ENCODE data around the gene ING3. TPM values are rescaled to one million over a fixed set of nuclear protein-coding genes. Genes with fewer than 3 reads are reported as not detected.
"Not testable (repeated sequence)": the region's sequence is repeated elsewhere in the genome, so short reads cannot be mapped to it uniquely, and the experiment has no call there.

Gene ING3
- total RNA-seq, 4 donors from 2014 or later: 1.5 to 23.6 (median 16.2) TPM

- Histone ChIP-seq H3K36me3 (no peaks in the 10 kb centered on the region), H3K27me3 (no peaks in the 10 kb centered on the region), H3K4me3 (no peak overlapping the region), H3K27ac (no peak overlapping the region), H3K4me1 (no peaks in the 10 kb centered on the region), H3K9me3 (no peaks in the 10 kb centered on the region)
- DNase-seq: no peak
- TF ChIP-seq POLR2AphosphoS5 (IDR thresholded peaks at IDR 0.05): no peak
- TF ChIP-seq CTCF (IDR thresholded peaks at IDR 0.05): no peak
- no peak for TF ChIP-seq POLR2A (IDR thresholded peaks at IDR 0.05)
- TF ChIP-seq EP300 (IDR thresholded peaks at IDR 0.05; ENCODE audit: low read depth): no peak
- in situ Hi-C loops (cut with MboI; ENCODE audit: low pct_ligation_motif_present in 1 of 4, low pct_unique_long_range_greater_than_20kb in 1 of 4, low sequenced_read_pairs in 3 of 4) (loop anchor here in 2 of 4 donors (10.0 to 25.0 kb wide), 2 partner anchors 93 to 105 kb away; no protein-coding TSS in a partner anchor), intact Hi-C loops (cut with DNase I; ENCODE audit: low total_unique reads) (no loop called here)
- WGBS, 2 donors (ENCODE audit: low coverage in 1 of 2): 75 to 78% methylated on average over 2 to 4 of the region's 4 CpGs
Measured at GRCh38 chr7:120981888-120982615, 31.5 kb downstream of the ING3 start.

- 91 to 94% methylated on average over 4 to 5 of the region's 8 CpGs for WGBS, 2 donors (ENCODE audit: low coverage in 1 of 2)
- H3K27me3 ChIP-seq; H3K9me3 ChIP-seq; intact Hi-C loops (cut with DNase I; ENCODE audit: low total_unique reads); DNase-seq; H3K27ac ChIP-seq; H3K4me3 ChIP-seq; H3K36me3 ChIP-seq: not testable (repeated sequence)
- in situ Hi-C loops (cut with MboI; ENCODE audit: low pct_ligation_motif_present in 1 of 4, low pct_unique_long_range_greater_than_20kb in 1 of 4, low sequenced_read_pairs in 3 of 4): loop anchor here in 2 of 4 donors (10.0 to 25.0 kb wide), 2 partner anchors 91 to 104 kb away; no protein-coding TSS in a partner anchor
- peaks cover 0 to 12% (median 4%) of the 10 kb centered on the region in 4 donors for H3K4me1 ChIP-seq
Measured at GRCh38 chr7:120983592-120983991, 33.0 kb downstream of the ING3 start.

- H3K4me1 ChIP-seq: peaks cover 0 to 16% (median 4%) of the 10 kb centered on the region in 4 donors
- no peaks in the 10 kb centered on the region for H3K9me3 ChIP-seq
- no peak overlapping the region for H3K27ac ChIP-seq
- intact Hi-C loops (cut with DNase I; ENCODE audit: low total_unique reads) (no loop called here), in situ Hi-C loops (cut with MboI; ENCODE audit: low pct_ligation_motif_present in 1 of 4, low pct_unique_long_range_greater_than_20kb in 1 of 4, low sequenced_read_pairs in 3 of 4) (loop anchor here in 2 of 4 donors (10.0 to 25.0 kb wide), 2 partner anchors 90 to 103 kb away; no protein-coding TSS in a partner anchor)
- H3K36me3 ChIP-seq: no peaks in the 10 kb centered on the region
- H3K27me3 ChIP-seq: no peaks in the 10 kb centered on the region
- DNase-seq: no peak
- TF ChIP-seq EP300 (IDR thresholded peaks at IDR 0.05; ENCODE audit: low read depth) (no peak), CTCF (IDR thresholded peaks at IDR 0.05) (no peak), POLR2AphosphoS5 (IDR thresholded peaks at IDR 0.05) (no peak), POLR2A (IDR thresholded peaks at IDR 0.05) (no peak)
- WGBS, 2 donors (ENCODE audit: low coverage in 1 of 2): 95 to 96% methylated on average over 3 of the region's 3 CpGs
- H3K4me3 ChIP-seq: no peak overlapping the region
Measured at GRCh38 chr7:120984406-120984805, 33.8 kb downstream of the ING3 start.

GRCh38 chr7:120985130-120985758 lies 34.7 kb downstream of the ING3 start:
- Histone ChIP-seq H3K36me3 (no peaks in the 10 kb centered on the region), H3K4me3 (no peak overlapping the region), H3K27me3 (no peaks in the 10 kb centered on the region), H3K27ac (no peak overlapping the region), H3K4me1 (peaks cover 0 to 16% (median 4%) of the 10 kb centered on the region in 4 donors), H3K9me3 (no peaks in the 10 kb centered on the region)
- in situ Hi-C loops (cut with MboI; ENCODE audit: low pct_ligation_motif_present in 1 of 4, low pct_unique_long_range_greater_than_20kb in 1 of 4, low sequenced_read_pairs in 3 of 4): loop anchor here in 2 of 4 donors (10.0 to 25.0 kb wide), 2 partner anchors 90 to 102 kb away; no protein-coding TSS in a partner anchor
- DNase-seq: no peak
- no peak for TF ChIP-seq POLR2A (IDR thresholded peaks at IDR 0.05)
- TF ChIP-seq CTCF (IDR thresholded peaks at IDR 0.05): no peak
- TF ChIP-seq EP300 (IDR thresholded peaks at IDR 0.05; ENCODE audit: low read depth): no peak
- no peak for TF ChIP-seq POLR2AphosphoS5 (IDR thresholded peaks at IDR 0.05)
- WGBS, 2 donors (ENCODE audit: low coverage in 1 of 2): 45 to 55% methylated on average over 2 of the region's 2 CpGs
- intact Hi-C loops (cut with DNase I; ENCODE audit: low total_unique reads): no loop called here
